ENCODE data around the gene CHP1. TPM values are rescaled to one million over a fixed set of nuclear protein-coding genes. Genes with fewer than 3 reads are reported as not detected.
A peak's percentile ranks its signal among the peaks of the same experiment; 100 is the strongest.
"Not testable (repeated sequence)": the region's sequence is repeated elsewhere in the genome, so short reads cannot be mapped to it uniquely, and the experiment has no call there.

Gene CHP1
- total RNA-seq, 2 experiments from 2014 or later = 40.6 to 41.3 TPM

GRCh38 chr15:41286665-41287333 is 55.7 kb downstream of the CHP1 start:
- POLR2A ChIA-PET = interaction anchor here (0.6 to 1.2 kb wide), 3 partner anchors 23 to 46 kb away, joined by 3 to 5 read pairs (median 5); partner anchors contain the start of genes NUSAP1 and OIP5
- Mint-ChIP-seq H3K4me1 (peaks cover 49% of the 10 kb centered on the region), H3K36me3 (peaks cover 43% of the 10 kb centered on the region), H3K4me3 (peak overlapping the region; percentile 41), H3K27me3 (no peaks in the 10 kb centered on the region), H3K27ac (peak overlapping the region; percentile 12), H3K9me3 (no peaks in the 10 kb centered on the region)
- DNase-seq = no peak
- ATAC-seq (ENCODE audit: low read depth) = no peak

GRCh38 chr15:41288464-41288863 is 57.4 kb downstream of the CHP1 start:
- H3K27ac Mint-ChIP-seq = peak overlapping the region; percentile 32
- no peaks in the 10 kb centered on the region for H3K9me3 Mint-ChIP-seq
- peak overlapping the region; percentile 23 for H3K4me3 Mint-ChIP-seq
- H3K36me3 Mint-ChIP-seq = peaks cover 43% of the 10 kb centered on the region
- ATAC-seq (ENCODE audit: low read depth) (no peak), DNase-seq (no peak)
- peaks cover 40% of the 10 kb centered on the region for H3K4me1 Mint-ChIP-seq
- H3K27me3 Mint-ChIP-seq = no peaks in the 10 kb centered on the region
- POLR2A ChIA-PET = no interaction called here

DNA sequence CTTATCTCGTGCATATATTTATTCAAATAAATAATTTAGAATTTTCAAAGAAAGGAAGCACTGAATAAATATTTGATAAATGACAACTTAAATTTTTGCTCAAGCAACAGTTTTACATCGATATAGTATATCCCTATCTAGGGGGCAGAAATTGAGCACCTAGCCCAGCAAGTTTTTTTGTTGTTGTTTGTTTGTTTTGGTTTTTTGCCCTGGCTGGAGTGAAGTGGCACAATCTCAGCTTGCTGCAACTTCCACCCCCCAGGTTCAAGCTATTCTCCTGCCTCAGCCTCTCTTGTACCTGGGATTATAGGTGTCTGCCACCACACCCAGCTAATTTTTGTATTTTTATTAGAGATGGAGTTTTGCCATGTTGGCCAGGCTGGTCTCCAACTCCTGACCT is 58.9 kb downstream of the CHP1 start:
- POLR2A ChIA-PET = interaction anchor here (0.6 to 1.8 kb wide), 3 partner anchors 17 to 49 kb away, joined by 3 to 6 read pairs (median 4); partner anchors contain the start of genes NUSAP1 and OIP5
- no peak overlapping the region for H3K4me3 Mint-ChIP-seq
- peaks cover 41% of the 10 kb centered on the region for H3K36me3 Mint-ChIP-seq
- H3K9me3 Mint-ChIP-seq = no peaks in the 10 kb centered on the region
- peaks cover 42% of the 10 kb centered on the region for H3K4me1 Mint-ChIP-seq
- H3K27me3 Mint-ChIP-seq = no peaks in the 10 kb centered on the region
- ATAC-seq (ENCODE audit: low read depth) (no peak), DNase-seq (no peak)
- H3K27ac Mint-ChIP-seq = no peak overlapping the region

- no peaks in the 10 kb centered on the region for H3K9me3 Mint-ChIP-seq
- no peak for DNase-seq
- H3K36me3 Mint-ChIP-seq = peaks cover 33% of the 10 kb centered on the region
- H3K4me1 Mint-ChIP-seq = peaks cover 39% of the 10 kb centered on the region
- no peak for ATAC-seq (ENCODE audit: low read depth)
- H3K27ac Mint-ChIP-seq = peak overlapping the region; percentile 45
- no peak overlapping the region for H3K4me3 Mint-ChIP-seq
- POLR2A ChIA-PET = interaction anchor here (0.7 to 1.8 kb wide), 5 partner anchors 23 to 766 kb away, joined by 3 to 6 read pairs (median 3); partner anchors contain the start of genes CHP1, MGA, NUSAP1 and OIP5
- no peaks in the 10 kb centered on the region for H3K27me3 Mint-ChIP-seq
These were observed 60.1 kb downstream of the CHP1 start for GRCh38 chr15:41291065-41291631.

DNA sequence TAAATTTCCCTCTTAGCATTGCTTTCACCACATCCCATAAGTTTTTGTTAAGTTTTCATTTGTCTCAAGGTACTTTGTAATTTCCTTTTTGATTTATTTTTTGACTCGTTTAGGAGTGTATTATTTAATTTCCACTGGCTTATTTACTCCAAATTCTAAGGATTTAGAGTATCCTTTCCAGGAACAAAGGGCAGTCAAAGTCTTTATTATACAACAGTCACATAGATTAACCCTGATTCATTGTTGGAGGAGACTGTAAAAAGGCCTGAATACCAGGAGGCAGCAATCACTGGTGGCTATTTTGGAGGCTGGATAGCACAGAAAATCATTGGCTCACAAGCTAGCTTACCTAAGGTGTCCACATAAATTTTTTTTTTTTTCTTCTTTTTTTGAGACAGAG is 61.5 kb downstream of the CHP1 start:
- ATAC-seq (ENCODE audit: low read depth) = no peak
- Mint-ChIP-seq H3K4me1 (peaks cover 32% of the 10 kb centered on the region), H3K27me3 (no peaks in the 10 kb centered on the region), H3K9me3 (no peaks in the 10 kb centered on the region), H3K36me3 (peaks cover 19% of the 10 kb centered on the region), H3K4me3 (no peak overlapping the region), H3K27ac (no peak overlapping the region)
- no peak for DNase-seq
- POLR2A ChIA-PET = interaction anchor here (1.0 kb wide), 1 partner anchor 9 kb away, joined by 3 read pairs; no protein-coding TSS in a partner anchor

DNA sequence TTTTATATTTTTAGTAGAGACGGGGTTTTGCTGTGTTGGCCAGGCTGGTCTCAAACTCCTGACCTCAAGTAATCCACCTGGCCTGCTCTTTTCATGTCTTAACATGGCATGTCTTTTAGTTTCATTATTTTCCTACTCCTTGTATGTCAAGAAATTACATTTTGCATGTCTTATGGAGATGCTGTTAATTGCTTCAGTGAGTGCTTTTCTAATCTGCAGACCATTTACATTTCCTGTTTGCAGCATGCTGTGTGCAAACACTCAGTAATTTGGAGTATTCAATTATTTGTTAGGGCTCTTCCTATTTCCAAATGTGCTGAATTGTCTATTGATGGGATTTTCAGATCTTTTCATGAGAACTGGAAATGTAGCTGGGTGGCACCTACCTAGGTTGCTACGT is 70.1 kb downstream of the CHP1 start:
- POLR2A ChIA-PET; ATAC-seq (ENCODE audit: low read depth); H3K27ac Mint-ChIP-seq; H3K4me1 Mint-ChIP-seq; H3K9me3 Mint-ChIP-seq; H3K27me3 Mint-ChIP-seq; H3K4me3 Mint-ChIP-seq; DNase-seq: not testable (repeated sequence)
- peaks cover 17% of the 10 kb centered on the region for H3K36me3 Mint-ChIP-seq

DNA sequence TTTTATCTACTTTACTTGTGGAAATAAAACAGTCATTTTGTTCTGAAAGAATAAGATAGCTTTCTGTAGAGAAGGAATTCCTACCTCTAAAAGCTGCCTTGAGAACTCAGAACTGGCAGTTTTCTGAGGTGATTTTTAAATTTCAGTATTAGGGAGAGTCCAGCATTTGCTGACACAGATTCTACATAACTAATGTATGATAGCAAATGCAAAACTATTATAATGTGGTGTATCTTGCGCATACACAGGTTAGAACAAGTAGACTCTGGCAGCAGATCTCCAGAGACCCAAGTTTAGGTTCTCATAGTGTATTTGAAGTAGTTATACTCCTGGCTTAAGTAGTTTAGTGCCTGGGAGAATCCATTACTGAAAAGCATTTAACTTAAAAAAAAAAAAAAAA is 70.5 kb downstream of the CHP1 start:
- DNase-seq (no peak), ATAC-seq (ENCODE audit: low read depth) (no peak)
- Mint-ChIP-seq H3K9me3 (no peaks in the 10 kb centered on the region), H3K4me1 (peaks cover 10% of the 10 kb centered on the region), H3K36me3 (peaks cover 17% of the 10 kb centered on the region), H3K27me3 (no peaks in the 10 kb centered on the region), H3K4me3 (no peak overlapping the region), H3K27ac (no peak overlapping the region)
- POLR2A ChIA-PET = no interaction called here

DNA sequence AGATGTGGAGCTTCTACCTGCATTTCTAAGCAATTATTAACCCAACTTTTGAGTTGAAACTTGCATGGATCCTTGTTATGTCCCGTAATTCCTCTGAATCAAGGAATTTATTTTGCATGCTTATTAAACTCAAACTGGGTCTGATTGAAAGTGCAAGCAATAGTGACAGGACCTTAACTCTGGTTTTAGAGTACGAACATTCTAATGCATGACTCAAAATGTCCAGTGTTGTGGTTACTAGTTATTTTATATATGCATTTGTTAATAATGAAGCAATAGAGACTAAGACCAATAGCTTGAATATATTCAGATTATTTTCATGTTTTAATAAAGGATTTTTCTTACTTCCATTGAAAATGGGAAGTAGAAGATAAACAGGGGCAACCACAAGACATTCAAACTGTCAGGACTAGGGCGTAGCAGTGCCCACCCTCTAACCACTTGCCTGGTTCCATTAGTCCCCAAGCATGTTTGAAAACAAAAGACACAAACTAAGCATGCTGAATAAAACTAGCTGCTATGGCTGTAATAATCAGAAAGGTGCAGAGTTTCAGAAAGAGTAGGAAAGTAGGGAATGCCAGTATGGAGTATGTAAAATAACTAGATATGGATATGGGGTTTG is 73.2 kb downstream of the CHP1 start:
- Mint-ChIP-seq H3K4me1 (peaks cover 12% of the 10 kb centered on the region), H3K9me3 (no peaks in the 10 kb centered on the region), H3K4me3 (no peak overlapping the region), H3K27ac (no peak overlapping the region), H3K36me3 (peaks cover 12% of the 10 kb centered on the region), H3K27me3 (no peaks in the 10 kb centered on the region)
- DNase-seq = no peak
- POLR2A ChIA-PET = no interaction called here
- ATAC-seq (ENCODE audit: low read depth) = no peak

- ATAC-seq (ENCODE audit: low read depth) (no peak), DNase-seq (no peak)
- Mint-ChIP-seq H3K27ac (no peak overlapping the region), H3K9me3 (no peaks in the 10 kb centered on the region), H3K4me3 (no peak overlapping the region), H3K4me1 (peaks cover 7% of the 10 kb centered on the region), H3K36me3 (peaks cover 7% of the 10 kb centered on the region), H3K27me3 (no peaks in the 10 kb centered on the region)
- POLR2A ChIA-PET = interaction anchor here (0.7 to 1.2 kb wide), 3 partner anchors 9 to 39 kb away, joined by 3 to 5 read pairs (median 3); no protein-coding TSS in a partner anchor
These were observed 76.6 kb downstream of the CHP1 start for GRCh38 chr15:41307679-41308078.

- POLR2A ChIA-PET = interaction anchor here (0.6 to 0.9 kb wide), 3 partner anchors 10 to 22 kb away, joined by 3 to 4 read pairs (median 3); no protein-coding TSS in a partner anchor
- Mint-ChIP-seq H3K4me3 (no peak overlapping the region), H3K9me3 (no peaks in the 10 kb centered on the region), H3K27me3 (no peaks in the 10 kb centered on the region), H3K36me3 (peaks cover 14% of the 10 kb centered on the region), H3K27ac (no peak overlapping the region), H3K4me1 (peaks cover 7% of the 10 kb centered on the region)
- no peak for ATAC-seq (ENCODE audit: low read depth)
- no peak for DNase-seq
These were observed 78.3 kb downstream of the CHP1 start for GRCh38 chr15:41309226-41309905.

- not testable (repeated sequence) for H3K9me3 Mint-ChIP-seq
These were observed 89.8 kb downstream of the CHP1 start for GRCh38 chr15:41320805-41321330.

DNA sequence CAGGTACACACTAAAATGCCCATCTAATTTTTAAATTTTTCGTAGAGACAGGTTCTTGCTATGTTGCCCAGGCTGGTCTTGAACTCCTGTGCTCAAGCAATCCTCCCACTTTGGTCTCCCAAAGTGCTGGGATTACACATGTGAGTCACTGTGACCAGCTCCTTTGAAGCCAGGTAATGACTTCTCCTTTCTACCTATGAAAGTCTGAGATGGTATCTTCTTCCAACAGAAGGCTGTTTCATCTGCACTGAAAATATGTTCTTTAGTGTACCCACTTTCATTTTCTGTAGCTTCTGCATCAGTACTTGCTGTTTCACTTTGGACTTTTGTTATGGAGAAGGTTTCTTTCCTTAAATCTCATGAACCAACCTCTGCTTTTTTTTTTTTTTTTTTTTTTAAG is 92.5 kb downstream of the CHP1 start:
- H3K4me1 Mint-ChIP-seq = peaks cover 7% of the 10 kb centered on the region
- no peaks in the 10 kb centered on the region for H3K27me3 Mint-ChIP-seq
- POLR2A ChIA-PET = interaction anchor here (0.6 to 3.2 kb wide), 3 partner anchors 9 to 519 kb away, joined by 3 to 22 read pairs (median 4); partner anchors contain the start of genes NUSAP1 and OIP5
- H3K4me3 Mint-ChIP-seq = no peak overlapping the region
- H3K9me3 Mint-ChIP-seq = no peaks in the 10 kb centered on the region
- H3K36me3 Mint-ChIP-seq = peaks cover 37% of the 10 kb centered on the region
- no peak for DNase-seq
- peak; percentile 58 for ATAC-seq (ENCODE audit: low read depth)
- H3K27ac Mint-ChIP-seq = peak overlapping the region; percentile 58

More at GRCh38 chr15:41320805-41321330, 89.8 kb downstream of the CHP1 start:
- ATAC-seq (ENCODE audit: low read depth); H3K27me3 Mint-ChIP-seq; POLR2A ChIA-PET; H3K27ac Mint-ChIP-seq; DNase-seq; H3K4me1 Mint-ChIP-seq; H3K4me3 Mint-ChIP-seq: not testable (repeated sequence)
- H3K36me3 Mint-ChIP-seq = peaks cover 30% of the 10 kb centered on the region

- no peaks in the 10 kb centered on the region for H3K27me3 Mint-ChIP-seq
- H3K36me3 Mint-ChIP-seq = peaks cover 26% of the 10 kb centered on the region
- no peak for ATAC-seq (ENCODE audit: low read depth)
- no peaks in the 10 kb centered on the region for H3K9me3 Mint-ChIP-seq
- POLR2A ChIA-PET = no interaction called here
- peaks cover 18% of the 10 kb centered on the region for H3K4me1 Mint-ChIP-seq
- H3K27ac Mint-ChIP-seq = peak overlapping the region; percentile 99
- H3K4me3 Mint-ChIP-seq = peak overlapping the region; percentile 98
- DNase-seq = no peak
These were observed 100.2 kb downstream of the CHP1 start for GRCh38 chr15:41331281-41331680.

All from activated naive CD8-positive, alpha-beta T cell treated with anti-CD3 and anti-CD28 coated beads, Interleukin-2, amount 10 ng/mL, durations not matched to agents 7 days and 5 days (primary cell).